ENCODE data around the gene PEMT. TPM values are rescaled to one million over a fixed set of nuclear protein-coding genes. Genes with fewer than 3 reads are reported as not detected.

PEMT gene
- total RNA-seq, 1 experiment from 2014 or later, result 53.1 TPM

- H3K9me3 Mint-ChIP-seq, result 0 out of 2 replicates have a peak, but pooled peaks cover 6% of the 10 kb centered on the region
- H3K27me3 Mint-ChIP-seq (ENCODE audit: low read depth), result no peaks in the 10 kb centered on the region
- H3K4me1 Mint-ChIP-seq, result peaks cover 37% of the 10 kb centered on the region
- H3K27ac Mint-ChIP-seq, result no peak overlapping the region
- no peak for TF ChIP-seq FOXP4 (CRISPR knock-in tag; IDR thresholded peaks at IDR 0.05)
- H3K36me3 Mint-ChIP-seq, result peaks cover 5% of the 10 kb centered on the region; the same call in 1 of the 2 replicates
- CTCF ChIA-PET, result interaction anchor here (1.2 to 1.3 kb wide), 2 partner anchors 24 to 47 kb away, joined by 3 to 7 read pairs; partner anchors contain the start of gene RASD1
- POLR2A ChIA-PET, result no interaction called here
- no peak overlapping the region for H3K4me3 Mint-ChIP-seq
- DNase-seq (ENCODE audit: low spot score), result no peak
- ATAC-seq, result no peak
Observed at GRCh38 chr17:17520599-17521232, 70.8 kb downstream of the PEMT start.

DNA sequence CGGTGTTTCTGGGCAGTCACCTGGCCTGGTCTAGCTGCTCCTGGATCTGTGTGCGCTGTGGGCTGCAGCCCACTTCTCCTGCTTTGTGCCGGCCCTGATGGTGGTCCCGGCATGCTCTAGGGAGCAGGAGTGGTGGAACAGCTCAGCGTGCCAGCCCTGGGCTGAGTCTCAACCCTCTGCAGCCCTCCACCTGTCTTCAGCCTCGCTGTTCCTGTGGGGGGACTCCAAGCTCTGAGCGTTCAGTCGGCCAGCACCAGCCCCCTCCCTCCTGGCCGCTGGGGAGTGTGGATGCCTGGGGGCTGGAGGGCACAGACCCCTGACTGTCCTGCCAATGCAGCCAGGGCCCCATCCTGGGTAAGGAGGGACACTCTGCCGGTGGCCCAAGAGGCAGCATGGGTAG lies 71.6 kb downstream of the PEMT start:
- DNase-seq (ENCODE audit: low spot score) (no peak), ATAC-seq (no peak)
- H3K27ac Mint-ChIP-seq, result no peak overlapping the region
- POLR2A ChIA-PET, result no interaction called here
- CTCF ChIA-PET, result interaction anchor here (0.6 to 1.3 kb wide), 3 partner anchors 23 to 104 kb away, joined by 3 to 7 read pairs (median 3); partner anchors contain the start of gene RASD1
- peaks cover 38% of the 10 kb centered on the region for H3K4me1 Mint-ChIP-seq
- no peaks in the 10 kb centered on the region; the same call in 1 of the 2 replicates for H3K36me3 Mint-ChIP-seq
- TF ChIP-seq, protein P1, sequence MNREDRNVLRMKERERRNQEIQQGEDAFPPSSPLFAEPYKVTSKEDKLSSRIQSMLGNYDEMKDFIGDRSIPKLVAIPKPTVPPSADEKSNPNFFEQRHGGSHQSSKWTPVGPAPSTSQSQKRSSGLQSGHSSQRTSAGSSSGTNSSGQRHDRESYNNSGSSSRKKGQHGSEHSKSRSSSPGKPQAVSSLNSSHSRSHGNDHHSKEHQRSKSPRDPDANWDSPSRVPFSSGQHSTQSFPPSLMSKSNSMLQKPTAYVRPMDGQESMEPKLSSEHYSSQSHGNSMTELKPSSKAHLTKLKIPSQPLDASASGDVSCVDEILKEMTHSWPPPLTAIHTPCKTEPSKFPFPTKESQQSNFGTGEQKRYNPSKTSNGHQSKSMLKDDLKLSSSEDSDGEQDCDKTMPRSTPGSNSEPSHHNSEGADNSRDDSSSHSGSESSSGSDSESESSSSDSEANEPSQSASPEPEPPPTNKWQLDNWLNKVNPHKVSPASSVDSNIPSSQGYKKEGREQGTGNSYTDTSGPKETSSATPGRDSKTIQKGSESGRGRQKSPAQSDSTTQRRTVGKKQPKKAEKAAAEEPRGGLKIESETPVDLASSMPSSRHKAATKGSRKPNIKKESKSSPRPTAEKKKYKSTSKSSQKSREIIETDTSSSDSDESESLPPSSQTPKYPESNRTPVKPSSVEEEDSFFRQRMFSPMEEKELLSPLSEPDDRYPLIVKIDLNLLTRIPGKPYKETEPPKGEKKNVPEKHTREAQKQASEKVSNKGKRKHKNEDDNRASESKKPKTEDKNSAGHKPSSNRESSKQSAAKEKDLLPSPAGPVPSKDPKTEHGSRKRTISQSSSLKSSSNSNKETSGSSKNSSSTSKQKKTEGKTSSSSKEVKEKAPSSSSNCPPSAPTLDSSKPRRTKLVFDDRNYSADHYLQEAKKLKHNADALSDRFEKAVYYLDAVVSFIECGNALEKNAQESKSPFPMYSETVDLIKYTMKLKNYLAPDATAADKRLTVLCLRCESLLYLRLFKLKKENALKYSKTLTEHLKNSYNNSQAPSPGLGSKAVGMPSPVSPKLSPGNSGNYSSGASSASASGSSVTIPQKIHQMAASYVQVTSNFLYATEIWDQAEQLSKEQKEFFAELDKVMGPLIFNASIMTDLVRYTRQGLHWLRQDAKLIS (CRISPR knock-in tag; IDR thresholded peaks at IDR 0.05; ENCODE audit: borderline replicate concordance), result no peak
- TF ChIP-seq ZBTB21 (CRISPR knock-in tag; IDR thresholded peaks at IDR 0.05; ENCODE audit: borderline replicate concordance) (no peak), OVOL2 (CRISPR knock-in tag; IDR thresholded peaks at IDR 0.05; ENCODE audit: borderline replicate concordance) (no peak), CREB1 (CRISPR knock-in tag; IDR thresholded peaks at IDR 0.05) (no peak), ESRRA (CRISPR knock-in tag; IDR thresholded peaks at IDR 0.05; ENCODE audit: borderline replicate concordance) (no peak), TCF7 (CRISPR knock-in tag; IDR thresholded peaks at IDR 0.05; ENCODE audit: low read depth) (no peak), ERG (CRISPR knock-in tag; IDR thresholded peaks at IDR 0.05) (no peak), MXD4 (CRISPR knock-in tag; IDR thresholded peaks at IDR 0.05; ENCODE audit: borderline replicate concordance) (no peak), ZBTB43 (CRISPR knock-in tag; IDR thresholded peaks at IDR 0.05) (no peak), NFE2L1 (CRISPR knock-in tag; IDR thresholded peaks at IDR 0.05) (no peak), GTF2I (CRISPR knock-in tag; conservative IDR thresholded peaks at IDR 0.05) (no peak), ZNF671 (CRISPR knock-in tag; IDR thresholded peaks at IDR 0.05) (no peak), ZNF317 (CRISPR knock-in tag; IDR thresholded peaks at IDR 0.05; ENCODE audit: borderline replicate concordance, low read depth) (no peak), ZNF512 (CRISPR knock-in tag; IDR thresholded peaks at IDR 0.05; ENCODE audit: borderline replicate concordance) (no peak), TP53 (CRISPR knock-in tag; IDR thresholded peaks at IDR 0.05) (no peak), ZNF232 (CRISPR knock-in tag; IDR thresholded peaks at IDR 0.05) (no peak)
- TF ChIP-seq, protein P2, sequence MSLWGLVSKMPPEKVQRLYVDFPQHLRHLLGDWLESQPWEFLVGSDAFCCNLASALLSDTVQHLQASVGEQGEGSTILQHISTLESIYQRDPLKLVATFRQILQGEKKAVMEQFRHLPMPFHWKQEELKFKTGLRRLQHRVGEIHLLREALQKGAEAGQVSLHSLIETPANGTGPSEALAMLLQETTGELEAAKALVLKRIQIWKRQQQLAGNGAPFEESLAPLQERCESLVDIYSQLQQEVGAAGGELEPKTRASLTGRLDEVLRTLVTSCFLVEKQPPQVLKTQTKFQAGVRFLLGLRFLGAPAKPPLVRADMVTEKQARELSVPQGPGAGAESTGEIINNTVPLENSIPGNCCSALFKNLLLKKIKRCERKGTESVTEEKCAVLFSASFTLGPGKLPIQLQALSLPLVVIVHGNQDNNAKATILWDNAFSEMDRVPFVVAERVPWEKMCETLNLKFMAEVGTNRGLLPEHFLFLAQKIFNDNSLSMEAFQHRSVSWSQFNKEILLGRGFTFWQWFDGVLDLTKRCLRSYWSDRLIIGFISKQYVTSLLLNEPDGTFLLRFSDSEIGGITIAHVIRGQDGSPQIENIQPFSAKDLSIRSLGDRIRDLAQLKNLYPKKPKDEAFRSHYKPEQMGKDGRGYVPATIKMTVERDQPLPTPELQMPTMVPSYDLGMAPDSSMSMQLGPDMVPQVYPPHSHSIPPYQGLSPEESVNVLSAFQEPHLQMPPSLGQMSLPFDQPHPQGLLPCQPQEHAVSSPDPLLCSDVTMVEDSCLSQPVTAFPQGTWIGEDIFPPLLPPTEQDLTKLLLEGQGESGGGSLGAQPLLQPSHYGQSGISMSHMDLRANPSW (CRISPR knock-in tag; conservative IDR thresholded peaks at IDR 0.05; ENCODE audit: low read depth), result no peak
- TF ChIP-seq, protein P3, sequence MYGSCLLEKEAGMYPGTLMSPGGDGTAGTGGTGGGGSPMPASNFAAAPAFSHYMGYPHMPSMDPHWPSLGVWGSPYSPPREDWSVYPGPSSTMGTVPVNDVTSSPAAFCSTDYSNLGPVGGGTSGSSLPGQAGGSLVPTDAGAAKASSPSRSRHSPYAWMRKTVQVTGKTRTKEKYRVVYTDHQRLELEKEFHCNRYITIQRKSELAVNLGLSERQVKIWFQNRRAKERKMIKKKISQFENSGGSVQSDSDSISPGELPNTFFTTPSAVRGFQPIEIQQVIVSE (CRISPR knock-in tag; IDR thresholded peaks at IDR 0.05; ENCODE audit: borderline replicate concordance), result no peak
- H3K27me3 Mint-ChIP-seq (ENCODE audit: low read depth), result no peaks in the 10 kb centered on the region
- H3K4me3 Mint-ChIP-seq, result no peak overlapping the region
- 0 out of 2 replicates have a peak, but pooled peaks cover 6% of the 10 kb centered on the region for H3K9me3 Mint-ChIP-seq

Data from WTC11 (cell line).